Activated B cell treated with CpG ODN at 0.5 μM for 24 hours (primary cell): ENCODE data around the gene SF3A1. TPM values are rescaled to one million over a fixed set of nuclear protein-coding genes. Genes with fewer than 3 reads are reported as not detected.
A peak's percentile ranks its signal among the peaks of the same experiment; 100 is the strongest.

Source experiments
- ATAC-seq: fragments of 200-7000 bp; cut with Tn5 transposase; one replicate; pipeline ENCODE4 v1.10.0; 2021; ENCODE audit warnings: low read depth, mild to moderate bottlenecking, moderate library complexity
- CTCF ChIA-PET: fragments of 350-600 bp; sonication (Branson Sonifier 250); formaldehyde crosslinking; loops from one replicate; lab custom pipeline; 2021; ENCODE audit warnings: antibody characterized with exemption; lab: Charles Lee
- POLR2A ChIA-PET: fragments of 350-600 bp; sonication (Branson Sonifier 250); formaldehyde crosslinking; loops from one replicate; lab custom pipeline; 2021; ENCODE audit warnings: antibody characterized with exemption; lab: Charles Lee
- DNase-seq: peaks from one replicate; pipeline ENCODE4 v3.0.0; 2022
- H3K27ac Mint-ChIP-seq: one replicate; pipeline ENCODE4 v1.8.0; 2020; ENCODE audit warnings: mixed read lengths
- H3K27me3 Mint-ChIP-seq: one replicate; pipeline ENCODE4 v1.8.0; 2021; ENCODE audit warnings: mixed read lengths
- H3K36me3 Mint-ChIP-seq: one replicate; pipeline ENCODE4 v1.8.0; 2021; ENCODE audit warnings: low read depth, mixed read lengths
- H3K4me1 Mint-ChIP-seq: one replicate; pipeline ENCODE4 v1.8.0; 2021; ENCODE audit warnings: mixed read lengths
- H3K4me3 Mint-ChIP-seq: one replicate; pipeline ENCODE4 v1.8.0; 2020; ENCODE audit warnings: mild to moderate bottlenecking, mixed read lengths
- H3K9me3 Mint-ChIP-seq: one replicate; pipeline ENCODE4 v1.8.0; 2020; ENCODE audit warnings: mixed read lengths
- intact Hi-C: fragments of 100-400 bp; cut with micrococcal nuclease; formaldehyde crosslinking; loops from one replicate; pipeline ENCODE4 v1.15.1; 2024
- total RNA-seq: library from RNA; stranded (reverse); gene quantifications from 2 replicates; pipeline ENCODE4 v1.2.3, GENCODE V29; 2022
- TF ChIP-seq, protein P1 (sequence below): fragments of 200-600 bp; IDR thresholded peaks from one replicate; pipeline ENCODE4 v1.8.0; 2022; ENCODE audit warnings: antibody characterized with exemption, mild to moderate bottlenecking

SF3A1 gene
- total RNA-seq, 1 donor from 2014 or later: 263 TPM

DNA sequence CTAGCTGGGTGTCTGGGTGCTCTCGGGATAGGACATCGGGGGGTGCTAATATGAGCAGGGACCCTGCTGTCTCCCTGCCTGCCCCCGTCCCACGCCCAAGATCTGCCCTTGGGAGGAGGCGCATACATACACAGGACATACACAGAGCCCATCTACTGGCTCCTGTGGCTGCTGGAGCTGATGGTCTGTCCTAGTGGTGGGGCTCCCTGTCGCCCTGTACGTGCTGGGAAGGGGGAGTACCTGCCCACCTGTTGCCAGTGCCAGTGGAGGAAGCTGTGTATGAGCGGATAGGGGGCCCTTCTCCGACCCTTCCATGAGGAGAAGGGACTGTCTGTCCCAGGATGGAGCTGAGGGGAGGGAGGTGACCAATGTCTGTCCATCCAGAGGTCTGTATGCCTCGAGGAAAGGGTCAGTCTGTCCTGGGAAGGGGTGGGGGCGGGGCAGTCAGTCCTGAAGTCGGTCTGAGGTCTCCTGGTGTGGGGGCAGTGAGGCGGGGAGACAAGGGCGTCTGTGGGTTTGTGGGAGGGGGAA lies 30.9 kb downstream of the SF3A1 start:
- no peak for DNase-seq
- intact Hi-C loops: loop anchor here (1.0 to 2.0 kb wide), 3 partner anchors 15 to 97 kb away; no protein-coding TSS in a partner anchor
- Mint-ChIP-seq H3K4me1 (peaks cover 49% of the 10 kb centered on the region), H3K27ac (peak overlapping the region; percentile 63), H3K27me3 (no peaks in the 10 kb centered on the region), H3K36me3 (peaks cover 18% of the 10 kb centered on the region), H3K9me3 (no peaks in the 10 kb centered on the region), H3K4me3 (peak overlapping the region; percentile 86)
- TF ChIP-seq, protein P1, sequence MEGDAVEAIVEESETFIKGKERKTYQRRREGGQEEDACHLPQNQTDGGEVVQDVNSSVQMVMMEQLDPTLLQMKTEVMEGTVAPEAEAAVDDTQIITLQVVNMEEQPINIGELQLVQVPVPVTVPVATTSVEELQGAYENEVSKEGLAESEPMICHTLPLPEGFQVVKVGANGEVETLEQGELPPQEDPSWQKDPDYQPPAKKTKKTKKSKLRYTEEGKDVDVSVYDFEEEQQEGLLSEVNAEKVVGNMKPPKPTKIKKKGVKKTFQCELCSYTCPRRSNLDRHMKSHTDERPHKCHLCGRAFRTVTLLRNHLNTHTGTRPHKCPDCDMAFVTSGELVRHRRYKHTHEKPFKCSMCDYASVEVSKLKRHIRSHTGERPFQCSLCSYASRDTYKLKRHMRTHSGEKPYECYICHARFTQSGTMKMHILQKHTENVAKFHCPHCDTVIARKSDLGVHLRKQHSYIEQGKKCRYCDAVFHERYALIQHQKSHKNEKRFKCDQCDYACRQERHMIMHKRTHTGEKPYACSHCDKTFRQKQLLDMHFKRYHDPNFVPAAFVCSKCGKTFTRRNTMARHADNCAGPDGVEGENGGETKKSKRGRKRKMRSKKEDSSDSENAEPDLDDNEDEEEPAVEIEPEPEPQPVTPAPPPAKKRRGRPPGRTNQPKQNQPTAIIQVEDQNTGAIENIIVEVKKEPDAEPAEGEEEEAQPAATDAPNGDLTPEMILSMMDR: no peak
- CTCF ChIA-PET: interaction anchor here (1.2 to 7.5 kb wide), 3 partner anchors 15 to 37 kb away, joined by 3 to 83 read pairs (median 4); partner anchors contain the start of gene CASTOR1
- POLR2A ChIA-PET: interaction anchor here (0.5 to 6.2 kb wide), 5 partner anchors 11 to 1041 kb away, joined by 3 to 92 read pairs (median 42); partner anchors contain the start of genes CASTOR1, CCDC157 and SF3A1
- no peak for ATAC-seq

DNA sequence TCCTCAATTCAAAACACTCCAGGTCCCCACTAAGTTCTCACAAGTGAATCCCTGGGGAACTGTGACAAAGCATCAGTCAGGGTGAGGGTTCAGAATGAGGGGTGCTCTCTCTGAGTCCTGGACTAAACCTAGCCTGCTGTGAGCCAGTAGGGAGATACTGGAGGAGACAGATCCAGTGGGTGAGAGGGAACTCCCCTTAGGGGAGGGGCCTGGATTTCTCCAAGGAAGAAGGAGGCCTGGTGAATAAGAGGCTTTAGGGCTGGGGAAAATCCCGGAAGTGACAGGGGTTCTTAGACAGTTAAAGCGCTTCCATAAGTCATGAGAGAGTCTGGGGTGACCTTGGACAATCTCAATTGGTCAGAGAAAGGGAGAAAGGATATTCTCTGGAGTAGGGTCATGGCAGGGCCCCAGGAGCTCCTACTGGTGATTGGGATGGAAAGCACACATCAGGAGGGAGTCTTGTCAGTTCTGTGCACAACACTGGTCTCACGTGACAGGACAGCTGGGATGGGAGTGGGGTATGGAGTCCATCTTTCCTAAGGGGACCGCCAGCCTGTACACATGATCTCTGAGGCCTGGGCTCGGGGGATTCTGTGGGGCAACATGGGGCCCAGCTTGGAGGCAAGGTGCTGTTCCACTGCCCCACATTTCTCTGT lies 31.5 kb downstream of the SF3A1 start:
- peaks cover 53% of the 10 kb centered on the region for H3K4me1 Mint-ChIP-seq
- ATAC-seq (no peak), DNase-seq (no peak)
- ChIA-PET CTCF (interaction anchor here (1.0 to 7.5 kb wide), 4 partner anchors 15 to 63 kb away, joined by 3 to 83 read pairs (median 4); partner anchors contain the start of gene CASTOR1), POLR2A (interaction anchor here (1.0 to 6.2 kb wide), 4 partner anchors 10 to 35 kb away, joined by 11 to 92 read pairs (median 55); partner anchors contain the start of genes CASTOR1, CCDC157 and SF3A1)
- intact Hi-C loops: no loop called here
- H3K4me3 Mint-ChIP-seq: peak overlapping the region; percentile 86
- no peaks in the 10 kb centered on the region for H3K9me3 Mint-ChIP-seq
- no peak overlapping the region for H3K27ac Mint-ChIP-seq
- TF ChIP-seq, protein P1: no peak
- H3K27me3 Mint-ChIP-seq: no peaks in the 10 kb centered on the region
- H3K36me3 Mint-ChIP-seq: peaks cover 17% of the 10 kb centered on the region

DNA sequence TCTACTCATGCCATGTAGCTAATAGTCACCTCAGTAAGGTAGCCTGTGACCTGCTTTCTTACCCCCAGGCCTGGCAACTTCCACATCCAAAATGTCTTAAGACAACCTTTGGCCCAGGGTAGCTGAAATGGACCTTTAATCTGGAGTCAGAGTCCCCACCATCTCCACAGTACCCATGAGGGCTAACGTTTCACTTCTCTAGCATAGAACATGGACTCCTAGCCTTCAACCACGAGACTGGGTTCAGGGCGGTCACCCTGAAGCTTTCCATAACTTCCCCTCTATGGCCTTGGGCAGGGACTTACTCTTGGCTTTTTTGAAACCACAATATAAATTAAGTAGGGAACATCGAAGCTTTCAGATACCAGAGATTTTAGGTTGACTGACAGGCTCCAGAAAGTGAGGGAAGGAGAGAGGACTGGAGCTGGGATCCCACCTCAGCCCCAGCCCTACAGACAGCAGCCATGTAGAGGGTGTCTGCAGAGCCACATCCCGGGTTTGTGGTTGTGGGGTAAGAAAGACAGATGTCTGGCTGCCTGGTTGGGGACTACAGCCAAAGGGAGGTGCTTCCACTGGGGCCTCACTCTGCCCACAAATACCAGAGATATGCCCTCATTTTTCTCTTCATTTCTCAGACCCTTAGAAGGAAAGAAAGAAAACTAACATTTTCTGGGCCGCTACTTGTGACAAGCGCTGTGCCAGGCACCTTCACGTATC lies 32.5 kb downstream of the SF3A1 start:
- ChIA-PET POLR2A (interaction anchor here (1.4 to 4.6 kb wide), 4 partner anchors 12 to 100 kb away, joined by 4 to 68 read pairs (median 6); no protein-coding TSS in a partner anchor), CTCF (interaction anchor here (1.0 to 7.5 kb wide), 4 partner anchors 12 to 64 kb away, joined by 3 to 83 read pairs (median 4); partner anchors contain the start of gene CASTOR1)
- no peak overlapping the region for H3K27ac Mint-ChIP-seq
- intact Hi-C loops: no loop called here
- DNase-seq (no peak), ATAC-seq (no peak)
- no peaks in the 10 kb centered on the region for H3K27me3 Mint-ChIP-seq
- peaks cover 60% of the 10 kb centered on the region for H3K4me1 Mint-ChIP-seq
- no peaks in the 10 kb centered on the region for H3K9me3 Mint-ChIP-seq
- H3K4me3 Mint-ChIP-seq: peak overlapping the region; percentile 86
- peaks cover 20% of the 10 kb centered on the region for H3K36me3 Mint-ChIP-seq
- TF ChIP-seq, protein P1: no peak

DNA sequence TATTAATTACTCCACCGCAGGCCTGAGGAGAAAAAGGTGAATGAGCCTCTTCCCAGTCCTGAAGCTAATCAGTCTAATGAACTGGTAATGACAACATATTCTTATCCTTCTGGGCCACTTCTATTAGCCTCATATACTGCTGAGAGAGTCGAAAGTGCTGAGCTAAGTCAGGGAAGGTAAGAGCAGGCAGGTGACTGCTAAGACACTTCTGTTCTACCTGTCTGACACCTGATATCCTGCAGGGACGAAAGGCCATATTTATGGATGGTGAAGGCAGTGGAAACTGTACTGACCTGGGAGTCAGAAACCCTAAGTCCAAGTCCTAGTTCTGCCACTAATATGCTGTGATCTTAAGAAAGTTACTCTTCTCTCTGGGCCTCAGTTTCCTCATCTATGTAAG lies 33.4 kb downstream of the SF3A1 start:
- TF ChIP-seq, protein P1: no peak
- Mint-ChIP-seq H3K27ac (no peak overlapping the region), H3K36me3 (peaks cover 29% of the 10 kb centered on the region), H3K27me3 (no peaks in the 10 kb centered on the region), H3K4me3 (no peak overlapping the region), H3K4me1 (peaks cover 69% of the 10 kb centered on the region), H3K9me3 (no peaks in the 10 kb centered on the region)
- ChIA-PET POLR2A (interaction anchor here (0.7 to 2.1 kb wide), 4 partner anchors 11 to 101 kb away, joined by 3 to 9 read pairs (median 4); partner anchors contain the start of gene CASTOR1), CTCF (interaction anchor here (0.7 to 2.3 kb wide), 3 partner anchors 13 to 35 kb away, joined by 3 to 11 read pairs (median 3); no protein-coding TSS in a partner anchor)
- intact Hi-C loops: no loop called here
- ATAC-seq (no peak), DNase-seq (no peak)
